ENCODE results near the gene ADCY7. TPM values are rescaled to one million over a fixed set of nuclear protein-coding genes. Genes with fewer than 3 reads are reported as not detected.

ADCY7 gene
- total and polyA plus RNA-seq, 9 of the 15 experiments (the other 6 are each of a cell fraction or from before 2014, with no cell fraction given): 2.3 to 108 (median 28.6) TPM

DNA sequence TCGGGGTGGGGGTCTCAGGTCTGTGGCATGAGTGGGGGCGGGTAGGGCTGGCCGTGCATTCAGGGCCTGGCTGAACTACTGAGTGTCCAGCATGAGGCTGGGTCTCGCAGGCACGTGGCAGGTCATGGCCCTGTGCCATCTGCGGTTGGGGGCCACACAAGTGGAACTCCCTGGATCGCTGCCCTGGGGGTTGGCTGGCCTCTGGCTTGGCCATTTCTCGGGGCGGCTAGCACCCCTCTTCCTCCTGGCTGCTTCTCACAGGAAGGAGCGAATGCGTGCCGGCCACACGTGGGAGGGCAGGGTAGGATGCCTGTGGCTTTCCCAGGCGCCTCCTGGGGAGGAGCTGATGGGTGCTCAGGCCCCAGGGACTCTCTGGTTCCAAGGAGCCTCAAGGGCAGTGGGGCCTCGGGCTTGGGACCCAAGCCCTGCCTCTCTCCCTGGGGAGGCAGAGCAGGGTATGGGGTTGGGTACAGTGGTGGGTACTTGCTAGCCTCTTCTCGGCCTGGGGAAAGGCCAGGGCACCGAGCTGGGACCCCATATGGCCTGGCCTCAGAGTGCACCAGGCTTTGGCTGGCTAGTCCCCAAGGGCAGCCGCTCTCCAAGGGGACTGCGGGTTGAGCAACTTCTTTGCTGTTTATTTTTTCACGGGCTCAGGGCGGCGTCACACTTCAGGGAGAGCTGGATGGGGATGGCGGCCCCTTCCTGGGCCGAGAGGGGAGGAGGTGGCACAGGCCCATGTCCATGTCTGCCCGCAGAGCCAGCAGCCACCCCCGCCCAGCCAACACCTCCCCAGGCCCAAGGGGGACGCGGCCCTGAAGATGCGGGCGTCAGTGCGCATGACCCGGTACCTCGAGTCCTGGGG is 37.5 kb downstream of the ADCY7 start:
- ChIA-PET POLR2A (interaction anchor here (0.6 kb wide), 1 partner anchor 380 kb away, joined by 3 read pairs; no protein-coding TSS in a partner anchor), CTCF (ENCODE audit: low intra/inter-chr PET ratio) (no interaction called here)
- BruUV-seq (replicated peaks): no TSS peak
- FAIRE-seq: no peak
- peaks cover 91% of the 10 kb centered on the region; the same call in 2 of the 3 replicates for H3K36me3 ChIP-seq (ENCODE audit: control insufficient read depth, insufficient read depth, low read length)
- H3K9me1 ChIP-seq (ENCODE audit: control insufficient read depth, insufficient read depth, low read length): peaks cover 2% of the 10 kb centered on the region
- DNase-seq (ENCODE audit: extremely low read depth in 1 of 4, low spot score in 3 of 4): no peak
- no peak overlapping the region for H3K27ac ChIP-seq (ENCODE audit: extremely low read depth, low read depth, low read length)
- H3K4me1 ChIP-seq (replicated peaks in 1 of 2; ENCODE audit: control insufficient read depth in 2 of 2, insufficient read depth in 2 of 2, low read length in 2 of 2): peaks cover 0 to 46% of the 10 kb centered on the region in 2 experiments; a peak in 2 of 5 replicates
- H2AFZ ChIP-seq (ENCODE audit: low read depth, low read length): no peak overlapping the region
- peak; percentile 57 for TF ChIP-seq POLR2G (IDR thresholded peaks at IDR 0.05; ENCODE audit: low read depth, low read length)
- TF ChIP-seq BHLHE40 (IDR thresholded peaks at IDR 0.05; ENCODE audit: low read length): no peak
- no peak for TF ChIP-seq ZNF609 (CRISPR knock-in tag; IDR thresholded peaks at IDR 0.05; ENCODE audit: borderline replicate concordance)
- no peak overlapping the region for H3K4me2 ChIP-seq (ENCODE audit: insufficient read depth, low read length)
- in situ Hi-C loops (cut with MboI): no loop called here
- no peaks in the 10 kb centered on the region for H3K9me3 ChIP-seq (replicated peaks; ENCODE audit: control insufficient read depth, insufficient read depth, low read depth, low read length)
- peak overlapping the region in 1 of 2 experiments; percentile 20; a peak in 1 of 4 replicates for H3K9ac ChIP-seq (ENCODE audit: insufficient read depth in 1 of 2, low read depth in 2 of 2, low read length in 2 of 2)
- WGBS (ENCODE audit: insufficient coverage, low coverage, missing lambda C conversion rate): 87% methylated on average over 18 of the region's 33 CpGs
- no peak overlapping the region for H3K4me3 ChIP-seq
- ATAC-seq: no peak
- no peaks in the 10 kb centered on the region for H3K79me2 ChIP-seq (ENCODE audit: control insufficient read depth, insufficient read depth, low read length)
- no peaks in the 10 kb centered on the region for H3K27me3 ChIP-seq (ENCODE audit: control insufficient read depth in 2 of 2, insufficient read depth in 2 of 2, low read length in 2 of 2)
- intact Hi-C loops (cut with micrococcal nuclease): no loop called here
- H4K20me1 ChIP-seq (replicated peaks; ENCODE audit: control insufficient read depth, insufficient read depth, low read length): peaks cover 6% of the 10 kb centered on the region; the same call in 1 of the 2 replicates
